ENCODE data around the gene EHD1.

EHD1 gene

GRCh38 chr11:64867748-64868462 is 10.5 kb downstream of the EHD1 start:
- no peak for TF ChIP-seq ZNF274 (IDR thresholded peaks at IDR 0.05; ENCODE audit: low read depth, low read length)

GRCh38 chr11:64866173-64866491 is 12.3 kb downstream of the EHD1 start:
- H3K4me3 ChIP-seq (ENCODE audit: low read length): peak overlapping the region; percentile 13; the same call in 1 of the 2 replicates
- TF ChIP-seq ZNF274 (IDR thresholded peaks at IDR 0.05; ENCODE audit: low read depth, low read length): no peak

More at GRCh38 chr11:64867748-64868462, 10.5 kb downstream of the EHD1 start:
- no peak overlapping the region for H3K4me3 ChIP-seq (ENCODE audit: low read length)

DNA sequence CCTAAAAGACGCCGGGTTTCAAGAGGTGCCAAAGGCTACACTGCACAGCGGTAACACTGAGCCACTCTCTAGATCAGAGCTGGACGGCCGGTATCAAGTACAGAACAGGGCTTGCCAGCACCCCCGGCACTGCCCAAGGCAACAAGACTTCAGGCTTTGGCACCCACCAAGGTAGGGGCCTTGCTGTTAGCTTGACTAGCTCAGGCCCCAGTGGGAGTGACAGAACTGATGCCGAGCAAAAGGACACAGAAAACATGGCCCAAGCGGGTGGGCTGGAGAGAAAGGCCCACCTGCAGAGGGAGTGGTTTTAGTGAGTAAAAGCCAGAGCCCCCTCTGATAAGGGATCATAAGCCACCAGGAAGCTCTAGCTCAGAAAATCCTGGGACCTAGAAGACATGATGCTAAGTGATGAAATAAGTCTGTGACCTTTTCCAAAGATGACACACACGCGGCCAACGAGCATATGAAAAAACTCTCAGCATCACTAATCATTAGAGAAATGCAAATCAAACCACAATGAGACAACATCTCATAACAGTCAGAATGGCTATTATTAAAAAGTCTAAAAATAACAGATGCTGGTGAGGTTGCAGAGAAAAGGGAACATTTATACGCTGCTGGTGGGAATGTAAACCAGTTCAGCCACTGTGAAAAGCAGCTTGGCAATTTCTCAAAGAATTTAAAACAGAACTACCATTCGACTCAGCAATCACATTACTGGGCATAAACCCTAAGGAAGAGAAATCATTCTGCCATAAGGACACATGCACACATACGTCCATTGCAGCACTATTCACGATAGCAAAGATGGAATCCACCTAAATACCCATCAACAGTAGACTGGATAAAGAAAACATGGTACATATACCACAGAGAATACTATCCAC is 12.9 kb downstream of the EHD1 start:
- TF ChIP-seq ZNF274 (IDR thresholded peaks at IDR 0.05; ENCODE audit: low read depth, low read length): no peak
- peak overlapping the region; percentile 6; the same call in 1 of the 2 replicates for H3K4me3 ChIP-seq (ENCODE audit: low read length)

- TF ChIP-seq ZNF274 (IDR thresholded peaks at IDR 0.05; ENCODE audit: low read depth, low read length): no peak
These were observed 13.7 kb downstream of the EHD1 start for GRCh38 chr11:64864473-64865285.

GRCh38 chr11:64864135-64864472 is 14.3 kb downstream of the EHD1 start:
- H3K4me3 ChIP-seq (ENCODE audit: low read length): peak overlapping the region; percentile 10; the same call in 1 of the 2 replicates
- TF ChIP-seq ZNF274 (IDR thresholded peaks at IDR 0.05; ENCODE audit: low read depth, low read length): no peak

More at GRCh38 chr11:64864473-64865285, 13.7 kb downstream of the EHD1 start:
- peak overlapping the region; percentile 10; the same call in 1 of the 2 replicates for H3K4me3 ChIP-seq (ENCODE audit: low read length)

GRCh38 chr11:64863391-64864060 is 14.9 kb downstream of the EHD1 start:
- no peak for TF ChIP-seq ZNF274 (IDR thresholded peaks at IDR 0.05; ENCODE audit: low read depth, low read length)
- H3K4me3 ChIP-seq (ENCODE audit: low read length): no peak overlapping the region; the same call in 1 of the 2 replicates

DNA sequence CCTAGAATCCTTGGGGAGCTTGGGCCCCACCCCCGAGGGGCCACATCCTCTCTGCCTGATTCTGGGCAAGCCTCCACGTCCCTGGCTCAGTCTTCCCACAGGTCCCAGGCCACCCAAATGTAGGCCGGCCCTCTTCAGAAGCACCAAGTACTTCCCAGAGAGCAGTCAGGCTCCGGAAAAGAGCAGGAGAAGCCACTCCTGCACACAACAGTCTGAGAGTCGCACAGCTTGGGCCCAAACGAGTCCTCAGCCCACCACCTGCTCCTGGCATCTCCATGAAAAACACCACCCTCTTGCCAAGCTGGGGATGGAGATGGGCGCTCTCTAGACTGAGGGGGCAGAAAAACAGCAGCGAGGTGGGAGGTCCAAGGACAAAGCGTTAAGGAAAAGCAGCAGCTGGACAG is 15.4 kb downstream of the EHD1 start:
- H3K4me3 ChIP-seq (ENCODE audit: low read length): no peak overlapping the region

DNA sequence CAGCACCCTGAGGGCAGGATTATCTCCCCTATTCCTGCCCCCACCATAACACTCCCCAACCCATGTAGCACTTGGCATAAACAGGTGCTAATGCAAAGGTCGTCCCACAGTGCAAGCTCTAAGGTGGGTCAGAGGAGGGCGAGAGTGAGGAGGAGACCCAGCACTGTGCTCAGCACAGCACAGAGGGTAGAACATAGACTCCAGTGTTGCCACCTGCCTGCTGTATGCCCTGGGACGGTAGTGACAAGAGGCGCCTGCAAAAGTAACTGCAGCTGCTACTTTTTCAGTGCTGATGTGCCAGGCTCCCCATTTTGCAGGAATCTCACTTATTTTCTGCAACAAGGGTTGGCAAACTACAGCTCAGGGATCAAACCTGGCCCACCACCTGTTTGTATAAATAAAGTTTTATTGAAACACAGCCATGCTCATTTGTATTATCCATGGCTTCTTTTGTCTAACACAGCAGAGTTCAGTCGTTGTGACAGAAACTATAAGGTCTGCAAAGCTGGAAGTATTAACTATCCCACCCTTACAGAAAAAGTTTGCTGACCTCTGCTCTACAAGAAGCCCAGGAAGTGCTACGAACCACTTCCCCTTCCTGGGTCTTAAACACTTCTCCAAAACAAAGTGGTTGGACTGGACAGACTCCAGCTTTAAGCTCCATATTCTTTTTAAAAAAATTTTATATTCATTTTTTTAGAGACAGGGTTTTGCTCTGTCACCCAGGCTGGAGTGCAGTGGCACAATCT is 17.0 kb downstream of the EHD1 start:
- TF ChIP-seq ZNF274 (IDR thresholded peaks at IDR 0.05; ENCODE audit: low read depth, low read length): no peak
- no peak overlapping the region for H3K4me3 ChIP-seq (ENCODE audit: low read length)

More for the DNA sequence above, 15.4 kb downstream of the EHD1 start:
- no peak for TF ChIP-seq ZNF274 (IDR thresholded peaks at IDR 0.05; ENCODE audit: low read depth, low read length)

DNA sequence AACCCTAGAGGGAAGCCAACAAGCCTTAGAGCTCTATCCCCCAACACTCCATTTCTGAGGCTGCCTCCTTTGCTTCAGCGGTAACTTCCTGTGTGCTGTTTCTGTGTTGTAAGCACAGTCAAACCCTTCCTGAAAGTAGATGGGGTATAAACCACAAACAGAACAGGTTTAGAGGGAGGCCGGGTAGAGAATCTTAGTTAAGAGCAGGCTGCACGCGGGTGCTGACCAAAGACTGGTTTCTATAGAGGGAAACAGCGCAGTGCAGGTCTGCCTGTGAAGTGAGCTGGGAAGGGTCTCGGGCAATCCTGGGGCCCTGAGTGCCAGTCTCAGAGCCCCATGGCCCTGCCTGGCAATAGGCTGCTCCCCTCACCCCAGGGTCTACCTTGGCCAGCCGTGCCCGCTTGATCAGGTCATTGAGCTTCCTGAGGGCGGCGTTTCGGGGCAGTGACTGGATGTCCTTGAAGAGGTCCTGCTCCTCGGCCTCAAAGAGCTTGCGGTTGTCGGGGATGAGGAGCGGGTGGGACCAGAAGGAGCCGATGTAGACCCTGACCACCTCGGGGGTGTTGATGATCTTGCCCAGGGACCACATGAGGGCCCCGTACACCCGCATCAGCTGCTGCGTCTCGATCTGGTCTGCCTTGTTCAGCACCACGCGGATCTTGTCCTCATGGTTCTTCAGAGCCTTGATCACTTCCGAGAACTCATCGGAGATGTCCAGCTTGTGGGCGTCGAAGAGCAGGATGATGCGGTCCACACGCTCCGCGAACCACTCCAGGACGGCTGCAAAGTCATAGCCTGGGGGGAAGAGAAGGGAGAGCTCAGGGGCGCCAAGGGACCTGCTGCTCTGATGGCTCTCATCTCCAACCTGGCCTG is 18.6 kb downstream of the EHD1 start:
- H3K4me3 ChIP-seq (ENCODE audit: low read length): peak overlapping the region; percentile 4; the same call in 1 of the 2 replicates

GRCh38 chr11:64858467-64859263 is 19.8 kb downstream of the EHD1 start:
- H3K4me3 ChIP-seq (ENCODE audit: low read length): peak overlapping the region; percentile 7; the same call in 1 of the 2 replicates
- no peak for TF ChIP-seq ZNF274 (IDR thresholded peaks at IDR 0.05; ENCODE audit: low read depth, low read length)

More for the DNA sequence above, 18.6 kb downstream of the EHD1 start:
- TF ChIP-seq ZNF274 (IDR thresholded peaks at IDR 0.05; ENCODE audit: low read depth, low read length): no peak

- TF ChIP-seq ZNF274 (IDR thresholded peaks at IDR 0.05; ENCODE audit: low read depth, low read length): no peak
- no peak overlapping the region for H3K4me3 ChIP-seq (ENCODE audit: low read length)
These were observed 20.9 kb downstream of the EHD1 start for GRCh38 chr11:64857485-64857884.
